Upper lobe of left lung (tissue), 6 donors: ENCODE results near the gene PRMT2. TPM values are rescaled to one million over a fixed set of nuclear protein-coding genes. Genes with fewer than 3 reads are reported as not detected.
A peak's percentile ranks its signal among the peaks of the same experiment; 100 is the strongest.

Source experiments
- ATAC-seq, 2 donors: fragments of 200-7000 bp; cut with Tn5 transposase; one replicate each; pipeline ENCODE4 v1.9.1; 2022; ENCODE audit warnings: mild to moderate bottlenecking in 2 of 2, moderate library complexity in 2 of 2; ENCODE audit not compliant: low FRiP score in 2 of 2
- DNase-seq, 2 donors: peaks; one replicate each; pipeline ENCODE4 v3.0.0-alpha.2; 2019 to 2020
- H3K27ac ChIP-seq, 4 donors: fragments of 200-600 bp; sonication (generic); one replicate each; pipeline ENCODE4 v1.5.1; 2016 to 2019
- H3K27me3 ChIP-seq, 4 donors: fragments of 200-600 bp; sonication (generic); one replicate each; pipeline ENCODE4 v1.5.1; 2017 to 2019
- H3K36me3 ChIP-seq, 4 donors: fragments of 200-600 bp; sonication (generic); one replicate each; pipeline ENCODE4 v1.5.1; 2016 to 2019
- H3K4me1 ChIP-seq, 4 donors: fragments of 200-600 bp; sonication (generic); one replicate each; pipeline ENCODE4 v1.5.1; 2018 to 2019
- H3K4me3 ChIP-seq, 4 donors: fragments of 200-600 bp; sonication (generic); one replicate each; pipeline ENCODE4 v1.5.1; 2017 to 2019; ENCODE audit warnings: mild to moderate bottlenecking in 2 of 4, moderate library complexity in 1 of 4
- H3K9me3 ChIP-seq, 4 donors: fragments of 200-600 bp; sonication (generic); one replicate each; pipeline ENCODE4 v1.5.1; 2018 to 2019
- EP300 ChIP-seq, 4 donors: sonication (generic); formaldehyde crosslinking; IDR thresholded peaks; one replicate each; pipeline ENCODE4 v1.5.1; 2017; ENCODE audit warnings: antibody characterized with exemption in 4 of 4, control low read depth in 2 of 4
- POLR2A ChIP-seq, 4 donors: fragments of 450-650 bp; IDR thresholded peaks; one replicate each; pipeline ENCODE4 v1.5.1; 2016 to 2017; ENCODE audit warnings: antibody characterized with exemption in 4 of 4, mild to moderate bottlenecking in 2 of 4
- POLR2AphosphoS5 ChIP-seq, 2 donors: sonication (generic); formaldehyde crosslinking; IDR thresholded peaks; one replicate each; pipeline ENCODE4 v1.5.1; 2017; ENCODE audit warnings: antibody characterized with exemption in 2 of 2
- WGBS, 2 donors: methylation state at CpG; one replicate each; pipeline ENCODE4 v1.1.5; 2017 to 2018; 5-methylcytosine and 5-hydroxymethylcytosine counted together
- total RNA-seq, 6 donors: library from RNA; depleted of rRNA in 4 of 6; stranded (reverse); fragments of >200 nt in 4 of 6; gene quantifications; one replicate each; pipeline versions ENCODE4 v1.1.0 to v1.2.1, GENCODE V29; 2016 to 2021
- TF ChIP-seq, protein P1 (sequence below), 6 experiments: fragments of 450-650 bp in 4 of 6; fragments of 200-600 bp in 2 of 6; sonication (generic) in 2 of 6; IDR thresholded peaks; one replicate each; pipeline ENCODE4 v1.5.1; 2016 to 2019; ENCODE audit warnings: antibody characterized with exemption in 6 of 6
- donor health status: DM: no; HTN: no; CAD: no; lungs with moderate emphysema.
- donor health status: DM: no; HTN: yes; CAD: no; lungs with severe emphysema.

PRMT2 gene
- total RNA-seq, 6 donors from 2014 or later = 91.6 to 152 (median 115) TPM

DNA sequence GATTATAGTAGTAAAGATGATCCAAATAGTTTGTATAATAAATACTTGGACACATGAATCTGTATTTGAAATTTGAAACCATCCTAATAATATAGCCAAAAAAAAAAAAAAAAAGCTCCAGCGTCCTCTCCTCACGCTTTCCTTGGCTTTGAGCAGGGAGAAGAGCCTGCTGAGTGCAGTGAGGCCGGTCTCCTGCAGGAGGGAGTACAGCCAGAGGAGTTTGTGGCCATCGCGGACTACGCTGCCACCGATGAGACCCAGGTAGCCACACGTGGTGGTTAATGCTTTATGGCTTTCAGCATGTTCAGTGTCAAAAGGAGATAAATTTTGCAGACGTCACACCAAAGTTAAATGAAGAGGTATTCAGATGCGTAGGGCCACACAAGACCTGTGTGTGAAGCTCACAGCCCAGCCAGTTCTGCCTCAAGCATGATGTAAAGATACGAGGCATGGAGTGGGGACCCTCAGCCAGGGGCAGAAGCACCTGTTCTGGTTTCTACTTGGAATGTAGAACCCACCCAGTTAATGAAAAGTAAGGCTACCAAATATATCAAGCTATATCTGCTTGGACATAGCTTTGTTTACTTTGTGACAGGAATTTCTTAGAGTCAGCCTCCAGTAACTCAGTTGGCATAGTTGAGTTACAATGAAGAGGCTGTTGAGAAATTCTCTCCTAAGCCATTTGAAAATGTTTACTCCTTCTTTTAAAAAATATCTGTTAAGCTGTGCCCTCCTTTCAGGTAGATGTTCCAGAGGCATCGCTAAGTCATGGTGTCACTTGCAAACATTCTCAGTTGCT lies 8.1 kb downstream of the PRMT2 start:
- H3K4me1 ChIP-seq = peaks cover 9 to 16% (median 14%) of the 10 kb centered on the region in 4 donors
- WGBS, 2 donors = 68 to 78% methylated on average over 12 of the region's 12 CpGs
- peaks cover 17 to 75% (median 50%) of the 10 kb centered on the region in 4 donors for H3K36me3 ChIP-seq
- no peaks in the 10 kb centered on the region for H3K27me3 ChIP-seq
- peak overlapping the region in 1 of 4 donors; percentile 52 for H3K27ac ChIP-seq
- H3K4me3 ChIP-seq = no peak overlapping the region
- H3K9me3 ChIP-seq = no peaks in the 10 kb centered on the region
- no peak for DNase-seq
- TF ChIP-seq POLR2AphosphoS5 (IDR thresholded peaks at IDR 0.05) (no peak), POLR2A (IDR thresholded peaks at IDR 0.05) (no peak), EP300 (IDR thresholded peaks at IDR 0.05) (no peak)
- TF ChIP-seq, protein P1, sequence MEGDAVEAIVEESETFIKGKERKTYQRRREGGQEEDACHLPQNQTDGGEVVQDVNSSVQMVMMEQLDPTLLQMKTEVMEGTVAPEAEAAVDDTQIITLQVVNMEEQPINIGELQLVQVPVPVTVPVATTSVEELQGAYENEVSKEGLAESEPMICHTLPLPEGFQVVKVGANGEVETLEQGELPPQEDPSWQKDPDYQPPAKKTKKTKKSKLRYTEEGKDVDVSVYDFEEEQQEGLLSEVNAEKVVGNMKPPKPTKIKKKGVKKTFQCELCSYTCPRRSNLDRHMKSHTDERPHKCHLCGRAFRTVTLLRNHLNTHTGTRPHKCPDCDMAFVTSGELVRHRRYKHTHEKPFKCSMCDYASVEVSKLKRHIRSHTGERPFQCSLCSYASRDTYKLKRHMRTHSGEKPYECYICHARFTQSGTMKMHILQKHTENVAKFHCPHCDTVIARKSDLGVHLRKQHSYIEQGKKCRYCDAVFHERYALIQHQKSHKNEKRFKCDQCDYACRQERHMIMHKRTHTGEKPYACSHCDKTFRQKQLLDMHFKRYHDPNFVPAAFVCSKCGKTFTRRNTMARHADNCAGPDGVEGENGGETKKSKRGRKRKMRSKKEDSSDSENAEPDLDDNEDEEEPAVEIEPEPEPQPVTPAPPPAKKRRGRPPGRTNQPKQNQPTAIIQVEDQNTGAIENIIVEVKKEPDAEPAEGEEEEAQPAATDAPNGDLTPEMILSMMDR (IDR thresholded peaks at IDR 0.05) = no peak
- ATAC-seq = no peak

DNA sequence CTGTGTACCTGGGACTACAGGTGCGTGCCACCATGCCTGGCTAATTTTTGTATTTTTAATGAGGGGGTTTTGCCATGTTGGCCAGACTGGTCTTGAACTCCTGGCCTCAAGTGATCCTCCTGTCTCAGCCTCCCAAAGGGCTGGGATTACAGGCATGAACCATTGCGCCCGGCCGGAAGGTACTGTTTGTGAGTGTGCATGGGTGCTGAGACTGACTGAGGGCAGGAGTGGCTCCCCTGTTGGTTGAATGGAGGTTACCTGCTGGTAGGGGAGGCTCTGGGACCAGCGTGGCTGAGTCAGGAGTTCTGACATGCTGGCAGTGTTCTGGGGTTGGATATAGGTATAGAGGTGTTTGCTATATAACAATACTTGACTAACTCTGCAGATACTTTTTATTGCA lies 10.4 kb downstream of the PRMT2 start:
- no peak for DNase-seq
- Histone ChIP-seq H3K9me3 (no peaks in the 10 kb centered on the region), H3K4me1 (peaks cover 0 to 4% (median 1%) of the 10 kb centered on the region in 4 donors), H3K27me3 (no peaks in the 10 kb centered on the region), H3K36me3 (peaks cover 37 to 96% (median 72%) of the 10 kb centered on the region in 4 donors), H3K4me3 (no peak overlapping the region), H3K27ac (no peak overlapping the region)
- 85 to 98% methylated on average over 4 to 5 of the region's 5 CpGs for WGBS, 2 donors
- TF ChIP-seq, protein P1 (IDR thresholded peaks at IDR 0.05) = no peak
- TF ChIP-seq POLR2AphosphoS5 (IDR thresholded peaks at IDR 0.05) (no peak), EP300 (IDR thresholded peaks at IDR 0.05) (no peak), POLR2A (IDR thresholded peaks at IDR 0.05) (no peak)
- ATAC-seq = no peak

DNA sequence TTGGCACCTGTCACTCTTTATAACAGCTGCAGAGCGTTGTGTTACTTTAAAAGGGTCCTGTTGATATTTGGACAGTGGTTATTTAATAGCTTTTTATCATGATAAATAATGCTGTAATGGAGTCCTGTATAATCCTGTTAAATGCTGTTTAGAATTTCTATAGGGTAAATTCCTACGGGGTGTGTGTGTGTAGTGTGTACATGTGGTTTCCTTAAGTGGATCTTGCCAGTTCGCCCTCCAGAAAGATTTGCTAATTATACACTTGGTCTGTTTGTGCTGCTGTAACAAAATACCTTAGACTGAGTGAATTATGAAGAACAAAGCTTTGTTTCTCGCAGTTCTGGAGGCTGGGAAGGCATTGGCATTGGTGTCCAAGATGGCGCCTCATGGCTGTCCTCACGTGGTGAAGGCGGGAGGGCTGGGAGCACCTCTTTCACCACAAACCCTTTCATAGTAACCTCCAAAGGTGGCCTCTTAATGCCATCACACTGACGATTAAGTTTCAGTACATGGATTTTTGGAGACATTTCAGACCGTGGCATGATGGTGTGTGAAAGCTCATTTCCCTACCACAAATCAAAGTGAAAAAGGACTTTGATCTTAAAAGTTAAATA lies 11.2 kb downstream of the PRMT2 start:
- ATAC-seq = no peak
- WGBS, 2 donors = 80 to 84% methylated on average over 9 of the region's 9 CpGs
- H3K36me3 ChIP-seq = peaks cover 32 to 96% (median 73%) of the 10 kb centered on the region in 4 donors

DNA sequence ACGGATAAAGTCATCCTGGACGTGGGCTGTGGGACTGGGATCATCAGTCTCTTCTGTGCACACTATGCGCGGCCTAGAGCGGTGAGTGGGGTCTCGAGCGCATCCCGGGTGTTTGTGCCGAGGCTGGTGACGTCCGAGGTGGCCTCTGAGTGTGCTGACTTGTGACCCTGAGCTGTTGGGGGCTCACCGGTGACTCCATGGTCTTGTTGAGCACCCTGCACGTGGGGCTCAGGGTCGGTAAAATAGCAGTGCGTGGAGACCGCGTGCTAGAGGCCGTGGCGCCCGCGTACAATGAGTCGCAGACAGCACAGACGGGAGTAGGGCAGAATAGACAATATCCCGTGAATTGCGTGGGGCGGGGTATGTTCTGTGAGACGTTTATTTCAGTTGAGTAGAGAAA lies 13.1 kb downstream of the PRMT2 start:
- WGBS, 2 donors = 98 to 99% methylated on average over 18 to 27 of the region's 27 CpGs
- H3K27ac ChIP-seq = no peak overlapping the region
- peak in 1 of 2 donors; percentile 47 for DNase-seq

More for the DNA sequence above, 11.2 kb downstream of the PRMT2 start:
- Histone ChIP-seq H3K27me3 (no peaks in the 10 kb centered on the region), H3K4me3 (no peak overlapping the region), H3K9me3 (no peaks in the 10 kb centered on the region), H3K27ac (no peak overlapping the region), H3K4me1 (peaks cover 0 to 4% (median 1%) of the 10 kb centered on the region in 4 donors)
- TF ChIP-seq POLR2A (IDR thresholded peaks at IDR 0.05) (no peak), POLR2AphosphoS5 (IDR thresholded peaks at IDR 0.05) (no peak), EP300 (IDR thresholded peaks at IDR 0.05) (no peak)
- TF ChIP-seq, protein P1 (IDR thresholded peaks at IDR 0.05) = no peak
- DNase-seq = no peak

More for the DNA sequence above, 13.1 kb downstream of the PRMT2 start:
- no peak overlapping the region for H3K4me3 ChIP-seq
- H3K4me1 ChIP-seq = peaks cover 0 to 4% (median 1%) of the 10 kb centered on the region in 4 donors
- no peaks in the 10 kb centered on the region for H3K27me3 ChIP-seq
- no peak for TF ChIP-seq EP300 (IDR thresholded peaks at IDR 0.05)
- no peak for TF ChIP-seq POLR2A (IDR thresholded peaks at IDR 0.05)
- TF ChIP-seq, protein P1 (IDR thresholded peaks at IDR 0.05) = no peak
- no peak for TF ChIP-seq POLR2AphosphoS5 (IDR thresholded peaks at IDR 0.05)
- ATAC-seq = peak in 1 of 2 donors; percentile 6
- no peaks in the 10 kb centered on the region for H3K9me3 ChIP-seq
- peaks cover 37 to 97% (median 82%) of the 10 kb centered on the region in 4 donors for H3K36me3 ChIP-seq
